ENCODE data around the gene SH3GL3.

SH3GL3 gene

GRCh38 chr15:83504365-83504764 is 57.2 kb downstream of the SH3GL3 start:
- DNase-seq (ENCODE audit: low read depth in 2 of 2): no peak

GRCh38 chr15:83510001-83510400 is 62.9 kb downstream of the SH3GL3 start:
- DNase-seq (ENCODE audit: low read depth in 2 of 2): no peak

- DNase-seq (ENCODE audit: low read depth in 2 of 2): no peak
These were observed 65.3 kb downstream of the SH3GL3 start for GRCh38 chr15:83512459-83512858.

GRCh38 chr15:83514584-83514983 is 67.4 kb downstream of the SH3GL3 start:
- DNase-seq (ENCODE audit: low read depth in 2 of 2): no peak

GRCh38 chr15:83515164-83515563 is 68.0 kb downstream of the SH3GL3 start:
- DNase-seq (ENCODE audit: low read depth in 2 of 2): no peak

- no peak for DNase-seq (ENCODE audit: low read depth in 2 of 2)
These were observed 69.8 kb downstream of the SH3GL3 start for GRCh38 chr15:83516935-83517334.

DNA sequence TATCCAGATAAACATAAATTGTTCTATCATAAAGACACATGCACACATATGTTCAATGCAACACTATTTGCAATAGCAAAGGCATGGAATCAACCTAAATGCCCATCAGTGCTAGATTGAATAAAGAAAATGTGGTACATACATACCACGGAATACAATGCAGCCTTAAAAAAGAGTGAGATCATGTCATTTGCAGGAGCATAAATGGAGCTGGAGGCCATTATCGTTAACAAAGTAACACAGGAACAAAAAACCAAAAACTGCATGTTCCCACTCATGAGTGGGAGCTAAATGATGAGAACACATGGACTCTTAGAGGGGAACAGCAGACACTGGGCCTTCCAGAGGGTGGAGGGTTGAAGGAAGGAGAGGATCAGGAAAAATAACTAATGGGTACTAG is 79.2 kb downstream of the SH3GL3 start:
- no peak for DNase-seq (ENCODE audit: low read depth in 2 of 2)

- no peak for DNase-seq (ENCODE audit: low read depth in 2 of 2)
These were observed 86.3 kb downstream of the SH3GL3 start for GRCh38 chr15:83533410-83533962.

DNA sequence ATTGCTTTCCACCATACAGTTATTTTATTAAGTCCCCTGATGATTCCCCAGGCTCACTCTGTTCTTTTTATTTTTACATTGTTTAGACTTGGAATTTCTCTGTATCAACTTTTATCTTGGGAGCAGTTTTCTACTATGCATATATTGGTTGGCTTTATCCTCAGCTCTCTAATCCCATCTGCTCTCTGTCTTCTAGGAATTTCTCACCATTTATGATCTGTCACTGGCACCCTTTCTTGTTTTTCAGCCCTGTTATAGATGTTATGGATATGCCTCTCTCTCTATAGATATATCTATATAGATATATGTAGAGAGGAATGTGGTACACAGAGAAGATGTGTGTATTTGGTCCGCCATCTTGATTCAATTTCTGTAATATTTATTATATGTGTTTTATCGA is 90.5 kb downstream of the SH3GL3 start:
- no peak for DNase-seq (ENCODE audit: low read depth in 2 of 2)

GRCh38 chr15:83538682-83539081 is 91.5 kb downstream of the SH3GL3 start:
- DNase-seq (ENCODE audit: low read depth in 2 of 2): no peak

- DNase-seq (ENCODE audit: low read depth in 2 of 2): no peak
These were observed 98.8 kb downstream of the SH3GL3 start for GRCh38 chr15:83545804-83546511.

GRCh38 chr15:83546512-83546888 is 99.4 kb downstream of the SH3GL3 start:
- DNase-seq (ENCODE audit: low read depth in 2 of 2): no peak

GRCh38 chr15:83547168-83547567 is 100.0 kb downstream of the SH3GL3 start:
- DNase-seq (ENCODE audit: low read depth in 2 of 2): no peak

DNA sequence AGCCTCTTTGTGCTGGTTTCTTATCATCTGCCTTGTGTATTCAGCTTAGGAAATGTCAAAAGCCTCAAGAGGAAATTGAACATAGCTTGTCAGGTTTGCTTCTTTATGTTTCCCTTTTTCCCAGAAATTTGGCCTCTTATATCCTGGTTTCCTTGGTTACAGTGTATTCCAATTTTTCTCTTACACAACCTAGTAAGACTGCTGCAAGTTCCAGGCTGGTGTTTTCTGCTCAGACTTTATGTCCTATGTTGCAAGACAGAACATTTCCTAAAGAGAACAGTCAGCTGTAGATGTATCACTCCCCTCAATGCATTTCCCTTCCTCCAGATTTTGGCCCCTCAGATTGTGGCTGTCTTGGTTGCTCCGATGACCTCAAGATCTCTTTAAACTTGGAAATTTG is 102.5 kb downstream of the SH3GL3 start:
- DNase-seq (ENCODE audit: low read depth in 2 of 2): no peak

- DNase-seq (ENCODE audit: low read depth in 2 of 2): no peak
These were observed 107.4 kb downstream of the SH3GL3 start for GRCh38 chr15:83554558-83554957.

- DNase-seq (ENCODE audit: low read depth in 2 of 2): no peak
These were observed 108.2 kb downstream of the SH3GL3 start for GRCh38 chr15:83555383-83555782.

- DNase-seq (ENCODE audit: low read depth in 2 of 2): no peak
These were observed 108.9 kb downstream of the SH3GL3 start for GRCh38 chr15:83556068-83556467.

DNA sequence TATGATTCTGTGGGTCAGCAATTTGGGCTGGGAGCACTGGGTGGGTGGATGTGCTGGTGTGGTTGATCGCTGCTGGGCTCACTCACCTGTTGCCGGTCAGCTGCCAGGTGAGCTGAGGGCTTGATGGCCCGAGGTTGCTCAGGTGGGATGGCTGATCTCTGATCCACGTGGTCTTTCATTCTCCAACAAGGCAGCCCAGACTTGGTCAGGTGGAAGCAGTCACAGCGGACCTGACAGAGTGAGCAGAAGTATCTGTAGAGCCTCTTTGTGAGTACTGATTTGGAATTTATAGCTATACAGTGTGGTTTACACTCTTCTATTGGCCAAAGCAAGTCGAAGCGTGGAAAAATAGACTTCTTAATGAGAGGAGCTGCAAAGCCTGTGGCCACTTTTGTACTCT is 109.6 kb downstream of the SH3GL3 start:
- no peak for DNase-seq (ENCODE audit: low read depth in 2 of 2)

GRCh38 chr15:83558146-83558545 is 111.0 kb downstream of the SH3GL3 start:
- DNase-seq (ENCODE audit: low read depth in 2 of 2): no peak

DNA sequence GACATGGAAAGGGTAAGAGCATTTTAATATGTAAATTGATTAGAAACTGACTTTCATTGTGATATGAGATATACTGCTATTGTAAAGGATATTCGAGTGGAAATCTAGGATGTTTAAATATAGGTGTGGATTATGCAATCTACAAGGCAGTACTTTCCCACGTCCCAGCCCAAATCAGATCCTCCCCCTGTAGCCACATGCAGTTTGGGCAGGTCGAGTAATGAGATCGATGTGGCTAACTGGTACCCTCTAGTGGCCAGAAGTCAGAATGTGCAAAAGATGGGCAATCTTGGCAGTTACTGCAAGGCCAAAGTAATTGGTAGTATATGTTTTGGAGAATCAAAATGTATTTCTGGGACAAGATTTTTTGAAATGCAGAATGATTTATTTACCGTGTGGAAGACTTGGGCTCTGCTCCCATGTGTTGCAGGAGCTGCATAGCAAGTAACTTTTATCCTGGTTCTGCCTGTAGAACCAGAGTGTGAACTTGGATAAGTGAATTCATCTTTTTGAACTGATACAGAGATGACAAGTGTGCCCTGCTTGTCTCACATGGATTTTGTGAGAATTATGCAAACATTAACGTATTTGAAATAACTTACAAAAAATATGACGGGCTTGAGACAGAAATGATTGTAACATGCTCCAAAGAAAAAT is 112.3 kb downstream of the SH3GL3 start:
- DNase-seq (ENCODE audit: low read depth in 2 of 2): peak in 1 of 2 donors; percentile 2

- no peak for DNase-seq (ENCODE audit: low read depth in 2 of 2)
These were observed 114.5 kb downstream of the SH3GL3 start for GRCh38 chr15:83561661-83562060.

GRCh38 chr15:83565138-83565537 is 118.0 kb downstream of the SH3GL3 start:
- no peak for DNase-seq (ENCODE audit: low read depth in 2 of 2)

DNA sequence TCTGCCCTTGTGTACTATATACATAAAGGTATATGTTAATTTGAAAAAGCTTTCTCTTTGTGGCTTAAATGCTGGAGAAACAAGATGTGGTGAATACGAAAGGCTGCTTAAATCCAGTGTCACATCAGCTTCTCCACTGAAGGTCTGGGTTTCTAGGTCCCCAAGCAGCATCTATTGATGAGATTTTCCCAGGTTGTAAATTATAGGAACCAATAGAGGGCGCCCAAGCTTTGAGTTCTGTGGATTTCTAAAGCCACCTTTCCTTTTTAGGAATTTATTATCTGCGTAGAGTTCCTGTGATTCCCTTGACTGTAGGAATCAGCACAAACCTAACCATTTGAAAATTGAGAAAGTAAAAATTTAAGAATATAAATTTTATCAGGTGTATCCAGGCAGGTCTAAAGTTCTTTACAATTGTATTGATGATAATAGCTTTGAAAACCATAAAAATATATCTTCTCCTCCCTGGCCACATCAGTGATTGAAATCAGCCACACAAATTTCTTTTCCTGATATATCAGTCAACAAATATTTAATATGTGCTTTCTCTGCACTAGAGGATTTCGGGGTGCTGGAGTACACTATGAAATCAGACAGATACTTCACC is 118.5 kb downstream of the SH3GL3 start:
- DNase-seq (ENCODE audit: low read depth in 2 of 2): no peak

All from stimulated activated CD8-positive, alpha-beta memory T cell treated with anti-CD3 and anti-CD28 coated beads, Interleukin-15, amount 100 ng/mL, for 48 hours (primary cell).